ENCODE data around the gene TOMM6.

DNA sequence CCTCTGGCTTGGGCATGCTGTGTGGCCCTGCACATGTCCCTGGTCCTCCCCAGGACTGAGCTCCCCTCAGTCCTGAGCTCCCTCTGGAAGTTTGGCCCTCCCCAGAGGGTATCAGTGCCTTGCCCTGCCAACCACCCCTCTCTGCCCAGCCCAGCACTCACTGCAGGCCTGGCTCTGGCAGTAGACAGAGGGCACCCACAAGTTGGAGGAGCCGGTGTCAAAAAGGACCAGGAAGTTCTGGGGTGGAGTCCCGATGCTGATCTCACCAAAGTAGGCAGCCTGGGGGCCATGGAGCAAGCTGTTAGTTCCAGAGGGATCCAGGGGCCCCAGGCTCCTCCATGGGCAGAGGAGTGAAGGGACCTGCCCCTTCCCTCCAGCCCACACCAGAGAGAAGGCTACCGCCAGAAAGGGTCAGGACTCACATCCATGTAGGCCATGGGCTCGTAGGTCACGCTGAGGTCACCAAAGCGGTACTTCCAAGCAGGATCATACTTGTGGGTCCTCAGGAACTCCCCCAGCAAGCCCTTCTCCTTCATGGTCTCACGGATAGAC is 43.2 kb upstream of the TOMM6 start:
- TF ChIP-seq, protein P1, sequence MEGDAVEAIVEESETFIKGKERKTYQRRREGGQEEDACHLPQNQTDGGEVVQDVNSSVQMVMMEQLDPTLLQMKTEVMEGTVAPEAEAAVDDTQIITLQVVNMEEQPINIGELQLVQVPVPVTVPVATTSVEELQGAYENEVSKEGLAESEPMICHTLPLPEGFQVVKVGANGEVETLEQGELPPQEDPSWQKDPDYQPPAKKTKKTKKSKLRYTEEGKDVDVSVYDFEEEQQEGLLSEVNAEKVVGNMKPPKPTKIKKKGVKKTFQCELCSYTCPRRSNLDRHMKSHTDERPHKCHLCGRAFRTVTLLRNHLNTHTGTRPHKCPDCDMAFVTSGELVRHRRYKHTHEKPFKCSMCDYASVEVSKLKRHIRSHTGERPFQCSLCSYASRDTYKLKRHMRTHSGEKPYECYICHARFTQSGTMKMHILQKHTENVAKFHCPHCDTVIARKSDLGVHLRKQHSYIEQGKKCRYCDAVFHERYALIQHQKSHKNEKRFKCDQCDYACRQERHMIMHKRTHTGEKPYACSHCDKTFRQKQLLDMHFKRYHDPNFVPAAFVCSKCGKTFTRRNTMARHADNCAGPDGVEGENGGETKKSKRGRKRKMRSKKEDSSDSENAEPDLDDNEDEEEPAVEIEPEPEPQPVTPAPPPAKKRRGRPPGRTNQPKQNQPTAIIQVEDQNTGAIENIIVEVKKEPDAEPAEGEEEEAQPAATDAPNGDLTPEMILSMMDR (IDR thresholded peaks at IDR 0.05): no peak
- no peak for TF ChIP-seq POLR2A (IDR thresholded peaks at IDR 0.05)

Measured in testis (tissue), 2 donors.